Activated naive CD4-positive, alpha-beta T cell (primary cell): ENCODE measurements around the gene QKI.

Source experiments
- DNase-seq, 4 experiments: peaks; one replicate each; lab custom pipeline; 2025; lab: John Stamatoyannopoulos, UW

The QKI gene

DNA sequence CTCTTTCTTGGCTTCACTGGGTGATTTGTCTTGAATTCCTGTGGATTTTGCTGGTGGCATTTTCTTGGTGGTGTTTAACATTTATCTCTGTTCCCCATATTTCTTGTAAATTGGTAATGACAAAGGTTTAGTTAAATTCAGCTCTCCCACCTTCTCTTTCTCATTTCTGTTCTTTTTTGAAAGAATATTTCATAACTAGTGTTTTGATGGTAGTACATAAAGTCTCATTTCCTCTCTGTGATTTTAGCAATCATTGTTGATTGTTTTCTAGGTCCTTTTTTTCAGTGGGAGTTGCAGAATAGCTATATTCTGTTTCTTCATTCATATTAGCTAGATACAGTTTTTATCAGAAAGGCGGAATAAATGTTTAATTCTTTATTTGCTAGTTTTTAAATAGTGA is 73.1 kb downstream of the QKI start:
- DNase-seq: no peak

DNA sequence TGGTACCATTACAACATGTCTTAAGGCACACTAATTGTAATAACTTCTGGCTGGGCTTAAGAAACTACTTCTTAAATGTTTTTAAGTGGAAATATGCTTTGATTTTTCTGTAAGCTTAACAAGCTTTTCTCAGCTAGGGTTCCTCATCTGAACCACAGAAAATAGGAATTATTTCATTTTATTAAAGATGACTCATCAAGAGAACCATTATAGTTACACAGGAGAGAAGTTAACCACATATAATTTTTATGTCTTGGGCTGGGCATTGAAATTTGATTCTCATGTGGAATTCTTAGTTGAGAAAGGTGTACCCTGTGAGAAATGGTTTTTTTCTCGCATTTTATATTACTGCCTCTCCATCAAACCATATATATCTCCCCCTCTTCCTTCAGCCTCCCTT is 75.1 kb downstream of the QKI start:
- no peak for DNase-seq

DNA sequence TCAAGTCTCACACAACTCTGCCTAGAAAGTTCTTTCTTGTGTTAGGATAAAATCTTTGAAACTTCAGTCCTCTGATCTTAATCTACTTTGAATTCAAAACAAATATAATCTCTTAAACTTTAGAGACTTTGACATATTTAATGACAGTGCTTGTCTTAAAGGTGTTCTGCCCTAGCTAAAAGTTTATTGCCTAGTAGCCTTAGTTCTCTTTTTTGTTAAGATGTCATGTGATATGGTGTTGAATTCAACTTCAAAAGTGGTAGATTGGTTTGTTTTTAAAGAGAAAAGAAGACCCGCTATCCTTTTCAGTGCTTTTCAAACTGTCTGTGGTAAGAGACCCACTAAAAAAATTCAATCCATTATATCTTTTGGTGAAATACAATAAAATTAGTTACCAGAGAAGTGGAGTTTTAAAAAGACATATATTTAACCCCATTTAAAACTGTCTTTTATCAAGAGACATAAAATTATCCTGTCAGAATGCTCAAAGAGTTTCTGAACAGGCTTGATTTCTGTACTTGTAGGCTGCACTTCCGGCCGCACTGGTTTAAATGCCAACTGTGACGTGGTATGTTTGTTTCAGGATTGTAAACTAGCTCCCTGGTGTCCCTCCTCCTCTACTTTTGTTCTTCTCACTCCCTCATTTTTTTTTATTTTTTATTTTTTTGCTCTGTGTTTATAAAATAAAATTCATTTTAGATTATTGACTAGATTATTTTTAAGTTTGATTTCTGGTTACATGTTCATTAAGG is 76.5 kb downstream of the QKI start:
- DNase-seq: peak in 1 of 4 experiments; percentile 2

DNA sequence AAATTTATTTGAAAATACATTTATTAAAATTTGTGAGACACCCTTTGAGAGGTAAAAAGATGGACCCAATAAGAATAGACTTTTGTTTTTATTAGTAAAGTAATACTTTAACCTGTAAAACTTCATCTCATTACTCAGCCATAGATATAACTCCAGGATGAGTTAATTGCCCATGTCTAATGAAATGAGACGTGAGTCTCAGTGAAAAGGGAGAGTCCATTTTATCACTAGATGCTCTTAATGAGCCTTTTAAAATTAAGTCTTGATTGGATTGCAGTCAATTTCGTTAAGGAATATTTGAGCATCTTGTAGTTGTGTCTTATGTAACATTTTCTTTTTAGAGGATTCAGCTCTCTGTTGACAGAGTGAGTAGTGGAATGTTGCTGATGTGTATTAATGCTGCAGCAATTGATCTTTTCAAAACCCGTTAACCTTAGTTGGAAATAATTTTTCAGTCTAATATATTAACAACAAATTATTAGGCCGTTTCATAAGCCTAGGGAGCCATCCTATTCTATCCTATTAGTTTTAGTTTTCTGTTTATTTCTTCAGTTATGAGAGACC is 77.3 kb downstream of the QKI start:
- no peak for DNase-seq

DNA sequence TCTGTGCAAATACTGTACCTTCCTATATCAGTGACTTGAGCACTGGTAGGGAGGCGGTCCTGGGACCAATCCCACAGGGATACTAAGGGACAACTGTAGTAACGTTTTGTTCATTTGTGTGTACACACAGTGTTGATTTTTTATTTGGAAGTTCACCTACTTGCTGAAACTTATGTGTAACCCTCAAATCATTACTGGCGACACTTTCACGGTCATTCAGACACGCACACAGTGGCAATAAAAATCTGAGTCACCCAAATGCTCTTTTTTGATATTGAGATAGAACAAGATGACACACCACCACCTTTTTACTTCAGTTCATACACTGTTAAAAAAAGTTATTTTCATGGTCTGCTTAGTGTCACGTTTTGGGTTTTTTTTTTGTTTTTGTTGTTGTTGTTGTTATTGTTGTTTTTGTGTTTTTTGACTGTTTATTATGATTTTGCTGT is 79.8 kb downstream of the QKI start:
- DNase-seq: no peak

DNA sequence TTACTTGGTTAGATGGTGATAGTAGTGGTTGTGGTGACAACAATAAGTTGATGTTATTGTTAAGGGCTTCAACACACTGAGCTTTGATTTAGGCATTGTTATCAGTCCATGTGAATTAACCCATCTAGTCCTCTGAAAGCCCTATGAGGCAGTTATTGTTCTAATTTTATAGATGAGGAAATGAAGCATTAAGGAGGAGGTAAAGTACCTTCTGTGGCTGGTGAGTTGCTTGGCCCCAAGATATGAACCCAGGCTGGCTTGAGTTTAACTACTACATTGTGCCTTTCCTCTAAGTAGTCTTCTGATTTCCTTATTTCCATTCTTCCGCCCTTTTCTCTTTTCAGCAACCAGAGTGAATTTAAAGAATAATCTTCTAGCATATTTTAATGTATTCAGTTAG is 81.7 kb downstream of the QKI start:
- DNase-seq: no peak

DNA sequence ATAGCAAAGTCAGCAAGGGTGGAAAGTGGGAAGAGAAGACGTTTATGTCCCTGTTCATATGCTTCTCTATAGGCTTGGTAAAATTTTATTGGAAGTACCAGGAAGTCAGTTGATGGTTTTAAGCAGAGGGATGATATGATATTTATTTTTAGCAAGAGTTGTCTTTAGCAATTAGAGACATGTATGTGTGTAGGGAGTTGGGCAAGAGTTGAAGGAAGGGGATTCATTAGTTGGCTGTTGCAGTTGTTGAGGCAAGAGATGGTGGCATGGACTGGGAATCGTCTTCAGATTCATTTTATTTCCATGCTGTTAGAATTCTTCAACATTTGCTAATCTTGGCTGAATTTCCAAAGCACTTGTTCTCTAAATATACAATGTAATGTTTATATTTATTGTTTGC is 85.6 kb downstream of the QKI start:
- DNase-seq: no peak

DNA sequence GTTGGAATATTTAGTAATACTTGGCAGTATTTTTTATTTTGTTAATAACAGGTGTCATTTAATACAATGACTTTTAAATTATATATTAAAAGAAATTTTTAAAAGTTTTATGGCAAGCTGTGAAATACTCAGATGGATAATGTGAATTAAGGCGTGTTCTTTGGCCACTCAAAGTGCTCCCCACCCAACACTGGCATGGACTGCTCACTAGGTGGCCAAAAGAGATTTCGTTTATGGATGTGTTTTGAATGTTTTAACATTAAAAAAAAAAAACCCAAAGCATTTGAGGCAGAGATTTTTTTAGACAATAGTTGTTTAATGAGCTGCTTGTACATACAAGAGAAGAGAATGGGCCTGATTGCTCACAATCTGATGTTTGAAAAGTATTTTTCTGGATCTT is 86.5 kb downstream of the QKI start:
- no peak for DNase-seq

DNA sequence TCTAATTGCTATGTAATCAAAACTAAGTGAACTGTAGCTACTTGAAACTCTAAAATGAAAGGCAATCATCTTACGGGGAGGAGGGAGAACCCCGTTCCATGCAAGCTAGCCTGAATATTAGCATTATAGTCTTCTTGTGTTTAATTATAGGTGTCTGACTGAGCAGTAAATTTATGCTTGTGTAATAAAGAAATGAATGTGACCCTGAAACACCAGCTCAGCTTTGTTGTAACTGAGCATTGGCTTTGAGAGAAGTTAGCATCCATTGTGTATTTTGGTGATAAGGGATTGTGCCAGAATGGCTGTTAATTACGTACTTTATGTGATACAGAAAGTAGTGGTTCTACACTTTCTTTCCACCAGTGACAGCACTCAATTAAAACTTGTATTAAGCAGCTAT is 86.9 kb downstream of the QKI start:
- DNase-seq: no peak

DNA sequence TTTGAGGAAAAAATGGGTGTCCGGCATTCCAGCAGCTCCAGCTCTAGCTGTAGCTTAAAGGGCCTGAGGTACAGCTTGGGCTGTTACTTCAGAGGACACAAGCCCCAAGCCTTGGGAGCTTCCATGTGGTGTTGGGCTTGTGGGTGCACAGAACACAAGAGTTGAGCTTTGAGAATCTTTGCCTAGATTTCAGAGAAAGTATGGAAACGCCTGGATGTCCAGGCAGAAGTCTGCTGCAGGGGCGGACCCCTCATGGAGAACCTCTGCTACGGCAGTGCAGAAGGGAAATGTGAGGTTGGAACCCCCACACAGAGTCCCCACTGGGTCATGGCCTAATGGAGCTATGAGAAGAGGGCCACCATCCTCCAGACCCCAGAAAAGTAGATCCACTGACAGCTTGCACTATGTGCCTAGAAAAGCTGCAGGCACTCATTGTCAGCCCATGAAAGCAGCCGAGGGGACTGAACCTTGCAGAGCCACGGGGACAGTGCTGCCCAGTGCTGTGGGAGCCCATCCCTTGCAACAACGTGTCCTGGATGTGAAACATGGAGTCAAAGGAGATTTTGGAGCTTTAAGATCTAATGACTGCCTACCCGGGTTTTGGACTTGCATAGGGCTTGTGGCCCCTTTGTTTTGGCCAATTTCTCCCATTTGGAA is 90.6 kb downstream of the QKI start:
- DNase-seq: no peak

DNA sequence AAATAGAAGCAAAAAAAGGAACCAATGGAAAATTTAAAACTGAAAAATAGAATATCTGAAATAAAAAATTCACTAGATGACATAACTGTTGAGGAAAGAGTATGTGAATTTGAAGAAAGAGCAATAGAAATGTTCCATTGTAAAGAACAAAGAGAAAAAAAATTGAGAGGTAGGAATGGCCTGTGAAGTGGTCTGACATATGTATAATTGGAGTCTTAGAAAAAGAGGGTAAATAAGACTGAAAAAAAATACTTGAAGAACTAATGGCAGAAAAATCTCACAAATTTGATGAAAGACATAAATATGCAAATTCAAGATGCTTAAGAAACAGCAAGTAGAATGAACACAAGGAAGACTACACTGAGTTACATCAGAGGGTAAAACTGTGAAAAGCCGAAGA is 93.4 kb downstream of the QKI start:
- no peak for DNase-seq

DNA sequence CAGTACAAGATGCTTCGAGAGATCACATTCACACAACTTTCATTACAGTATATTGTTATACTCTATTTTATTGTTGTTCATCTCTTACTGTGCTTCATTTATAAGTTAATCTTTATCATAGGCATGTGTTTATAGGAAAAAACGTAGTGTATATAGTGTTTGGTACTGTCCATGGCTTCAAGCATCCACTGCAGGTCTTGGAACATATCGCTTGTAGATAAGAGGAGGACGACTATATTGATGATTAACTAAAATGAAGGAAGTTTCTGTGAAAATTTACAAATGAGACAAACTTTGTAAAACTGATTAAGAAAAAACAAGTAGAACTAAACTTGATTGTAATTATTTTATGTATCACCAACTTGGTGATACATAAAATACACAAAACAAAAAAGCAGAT is 98.5 kb downstream of the QKI start:
- no peak for DNase-seq

DNA sequence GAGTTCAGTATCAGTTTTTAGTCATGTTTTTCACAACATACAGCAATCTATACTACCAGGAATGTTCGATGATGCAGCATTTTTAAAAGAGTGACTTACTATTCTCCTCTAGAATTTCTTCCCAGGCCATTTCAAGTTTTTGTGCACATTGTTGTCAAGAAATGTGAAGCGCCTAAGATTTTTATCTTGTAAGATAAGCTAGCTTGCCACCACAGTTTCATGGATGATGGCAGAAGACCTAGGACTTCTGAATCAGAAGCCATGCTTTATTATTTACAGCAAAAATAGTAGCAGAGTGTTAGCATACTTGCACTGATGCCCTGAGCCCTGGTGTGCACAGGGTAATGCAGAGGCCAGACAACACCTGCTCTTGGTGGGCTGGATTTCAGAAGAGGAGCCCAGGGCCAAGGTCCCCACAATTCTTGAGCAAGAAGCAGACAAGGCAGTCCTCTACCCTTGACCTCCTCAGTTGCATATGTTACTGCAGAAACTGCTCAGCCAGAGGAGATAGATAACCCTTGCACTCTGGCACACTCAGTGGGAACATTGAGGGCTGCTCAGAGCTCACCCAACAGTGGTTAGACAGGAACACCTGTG is 99.2 kb downstream of the QKI start:
- no peak for DNase-seq

DNA sequence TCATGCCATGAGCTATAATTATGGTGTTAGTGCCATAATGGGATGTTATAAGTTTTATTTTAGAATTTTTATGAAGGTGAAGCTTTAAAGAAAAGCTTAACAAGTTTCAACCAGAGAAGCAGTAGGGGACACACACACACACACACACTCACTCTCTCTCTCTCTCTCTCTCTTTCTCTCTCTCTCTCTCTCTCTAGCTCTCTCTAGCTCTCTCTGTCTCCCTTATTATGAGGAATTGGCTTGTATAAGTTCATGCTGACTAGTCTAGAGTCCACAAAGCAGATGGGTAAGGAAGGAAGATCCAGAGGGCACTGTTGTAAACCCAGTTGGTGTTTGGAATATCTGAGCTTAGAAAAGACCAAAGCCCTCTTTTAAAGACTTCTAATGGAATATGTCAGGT is 102.4 kb downstream of the QKI start:
- no peak for DNase-seq

DNA sequence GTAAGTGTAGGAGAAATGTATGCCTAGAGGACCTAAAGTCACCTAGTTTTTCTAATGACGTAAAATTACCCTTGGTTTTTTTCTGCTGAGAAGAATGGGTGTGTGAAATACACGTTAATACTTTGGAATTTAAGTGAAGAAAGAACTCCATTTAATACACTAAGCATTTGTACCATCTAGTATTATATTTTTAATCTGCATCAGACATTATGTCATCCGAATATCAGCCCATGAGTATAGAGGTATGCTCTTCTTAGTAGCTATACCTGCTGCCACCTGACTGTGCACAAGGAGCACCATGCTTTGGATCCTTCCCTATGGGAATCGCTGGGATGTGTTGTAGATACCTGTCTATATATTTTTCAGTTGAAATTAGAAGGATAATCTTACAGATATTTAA is 106.4 kb downstream of the QKI start:
- no peak for DNase-seq

DNA sequence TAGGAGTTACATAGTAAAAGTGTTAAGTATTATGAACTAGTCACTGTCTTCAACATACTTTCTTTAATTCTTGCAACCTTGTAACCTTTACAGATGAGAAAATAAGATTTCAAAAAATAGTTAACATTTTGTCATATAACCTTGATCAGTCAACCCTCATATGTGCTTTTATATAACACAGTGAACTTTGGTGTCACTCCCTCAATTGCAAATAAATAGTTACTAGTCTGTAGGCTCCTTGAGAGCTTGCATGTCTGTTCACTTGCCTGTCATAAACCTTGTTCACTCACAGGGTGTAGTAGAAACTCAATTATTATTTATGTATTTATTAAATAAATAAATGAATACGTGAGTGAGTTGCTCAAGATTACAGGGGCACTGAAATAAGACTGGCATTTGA is 107.5 kb downstream of the QKI start:
- DNase-seq: no peak

DNA sequence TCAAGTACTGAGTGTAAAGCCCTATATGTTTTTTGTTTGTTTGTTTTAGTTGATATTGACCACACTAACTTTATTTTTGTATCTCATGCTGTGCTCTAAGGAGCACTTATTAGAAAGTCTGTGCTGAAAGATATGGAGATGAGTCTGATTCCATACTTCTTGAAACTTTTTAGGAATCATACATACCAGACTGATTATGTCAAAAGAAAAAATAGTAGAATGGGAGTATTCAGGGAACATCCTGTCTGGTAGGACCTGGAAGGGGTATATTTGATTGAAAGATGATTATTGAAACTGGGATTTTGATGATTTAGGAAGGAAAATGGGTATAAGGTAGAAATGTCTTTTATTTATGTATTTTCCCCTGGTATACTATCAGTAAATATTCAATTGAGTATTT is 111.4 kb downstream of the QKI start:
- DNase-seq: no peak

DNA sequence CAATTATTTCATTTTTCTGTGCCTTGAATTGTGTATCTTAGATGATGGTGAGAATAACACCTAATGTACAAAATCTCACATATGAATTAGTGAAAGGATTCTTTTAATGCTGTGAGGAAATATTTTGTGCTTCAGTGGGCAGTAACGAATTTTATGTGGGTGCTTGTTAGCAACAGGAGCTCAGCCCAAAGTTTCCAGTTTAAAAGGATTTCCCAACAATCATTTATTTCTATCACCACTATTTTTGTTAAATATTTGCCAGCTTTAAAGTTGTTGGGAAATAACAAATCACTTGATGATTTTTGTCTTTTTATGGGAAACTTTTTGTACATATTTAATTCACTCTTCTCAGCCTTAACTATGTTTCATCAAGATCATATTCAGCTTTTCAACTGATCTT is 111.8 kb downstream of the QKI start:
- no peak for DNase-seq

DNA sequence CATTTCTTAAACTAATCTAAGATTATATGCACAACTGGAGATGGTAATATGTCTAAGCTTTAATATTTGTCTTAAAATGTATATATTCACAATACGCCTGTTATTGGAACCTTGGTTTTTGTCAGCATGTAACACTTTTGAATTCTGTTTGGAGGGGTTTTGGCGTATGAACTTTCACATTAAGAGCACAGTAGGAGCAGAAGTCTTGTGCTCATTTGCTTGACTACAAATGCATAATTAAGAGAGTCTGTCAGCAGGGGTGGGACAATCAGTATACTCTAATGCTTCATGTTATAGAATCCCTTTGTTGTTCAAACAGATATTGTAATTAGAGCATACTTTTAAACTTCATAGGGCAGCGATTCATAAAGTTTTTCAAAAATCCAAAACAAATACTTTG is 112.8 kb downstream of the QKI start:
- DNase-seq: no peak

DNA sequence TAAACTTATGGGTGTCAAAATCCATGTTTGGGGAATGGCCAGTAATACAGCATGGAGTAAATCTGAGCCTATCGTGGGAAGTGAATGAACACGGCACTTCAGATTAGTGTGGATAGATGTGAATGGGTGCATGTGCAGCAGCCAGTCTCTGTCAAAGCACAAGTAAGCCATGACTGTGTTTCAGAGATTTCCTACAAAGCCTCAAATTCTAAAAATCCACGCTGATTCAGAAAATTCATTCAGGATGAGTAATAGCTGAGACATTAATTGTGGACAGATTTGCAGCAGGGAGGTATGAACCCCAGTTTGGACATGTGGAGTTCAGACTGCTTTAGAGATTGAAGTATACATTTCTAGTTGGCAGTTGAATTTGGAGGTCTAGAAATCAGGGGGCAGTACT is 115.1 kb downstream of the QKI start:
- no peak for DNase-seq

DNA sequence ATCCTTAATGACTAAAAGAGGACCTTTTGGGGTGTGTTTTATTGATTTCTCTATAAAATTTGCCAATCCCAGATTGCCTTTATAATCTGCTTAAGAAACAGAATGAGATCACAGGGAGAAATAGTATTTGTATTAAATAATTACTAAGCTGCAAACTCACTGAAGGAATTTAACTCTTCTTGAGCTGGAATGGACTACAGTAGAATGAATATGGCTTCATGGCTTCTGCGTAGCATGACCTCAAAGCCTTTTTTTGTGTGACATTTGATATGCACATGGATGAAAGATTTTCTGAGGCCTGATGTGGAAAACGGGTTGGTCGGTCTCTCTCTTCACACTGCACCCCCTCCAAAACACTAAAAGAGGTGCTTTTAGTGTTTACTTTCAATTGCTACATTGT is 115.9 kb downstream of the QKI start:
- DNase-seq: no peak

DNA sequence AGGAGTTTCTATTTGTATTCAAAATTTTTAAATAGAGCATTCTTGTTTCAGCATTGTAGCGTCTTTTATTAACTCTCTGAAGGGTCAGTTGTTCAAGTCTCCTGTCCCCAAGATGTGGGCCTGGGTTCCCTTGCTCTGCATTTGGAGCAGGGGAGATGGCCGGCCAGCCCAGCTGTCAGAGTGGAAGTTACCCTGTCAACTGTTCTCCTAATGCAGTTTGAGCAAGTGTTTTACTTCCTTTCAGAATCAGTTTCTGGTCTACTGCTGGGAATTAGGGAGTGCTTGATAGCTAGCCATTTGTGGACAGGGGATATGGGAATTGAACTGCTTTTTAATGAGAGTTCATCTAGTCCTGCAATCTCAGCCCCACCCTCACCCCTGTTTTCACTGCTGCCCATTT is 116.6 kb downstream of the QKI start:
- DNase-seq: no peak

DNA sequence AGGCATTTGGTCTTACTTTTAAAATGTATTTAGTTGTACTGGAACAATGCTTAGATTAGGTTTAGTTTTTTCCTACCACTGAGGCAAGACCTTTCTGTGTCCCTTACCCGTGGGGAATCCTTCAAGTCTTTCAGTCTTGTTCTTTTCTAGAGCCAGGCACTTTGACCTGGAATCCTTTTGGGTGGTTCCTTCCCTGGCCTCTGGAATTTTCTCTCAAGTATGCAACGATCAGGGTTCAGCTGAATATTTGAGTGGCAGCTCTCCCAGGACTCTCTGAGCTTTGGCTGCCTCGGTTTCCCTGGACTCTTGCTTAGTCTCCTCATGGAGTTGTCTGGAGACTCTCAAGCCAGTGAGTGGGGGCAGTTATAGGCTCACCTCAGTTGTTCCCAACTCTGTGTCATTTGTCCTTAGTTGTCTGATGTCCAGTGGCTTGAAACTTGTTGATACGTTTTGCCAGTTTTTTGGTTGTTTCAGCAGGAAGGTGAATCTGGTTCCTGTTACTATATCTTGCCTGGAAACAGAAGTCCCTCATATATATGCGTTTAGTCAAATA is 118.1 kb downstream of the QKI start:
- no peak for DNase-seq
